Smooth muscle cell (in vitro differentiated cells): ENCODE measurements around the gene ZER1. TPM values are rescaled to one million over a fixed set of nuclear protein-coding genes. Genes with fewer than 3 reads are reported as not detected.

Experiments used
- DNase-seq: peaks from one replicate; lab custom pipeline; 2025; ENCODE audit not compliant: unreplicated experiment; lab: John Stamatoyannopoulos, UW
- H2AFZ ChIP-seq: fragments of 200-600 bp; sonication (generic); 2 replicates; pipeline ENCODE4 v1.6.0; 2016; ENCODE audit warnings: antibody characterized with exemption, low read depth, mild to moderate bottlenecking
- H3F3A ChIP-seq: fragments of 200-600 bp; sonication (generic); 2 replicates; pipeline ENCODE4 v1.6.0; 2017; ENCODE audit warnings: antibody characterized with exemption, low read depth
- H3K27ac ChIP-seq: fragments of 200-600 bp; sonication (generic); 2 replicates; pipeline ENCODE4 v1.5.1; 2016; ENCODE audit warnings: low read depth, mild to moderate bottlenecking
- H3K27me3 ChIP-seq: fragments of 200-600 bp; sonication (generic); 2 replicates; pipeline ENCODE4 v1.6.1; 2016; ENCODE audit warnings: low read depth, mild to moderate bottlenecking
- H3K36me3 ChIP-seq: fragments of 200-600 bp; sonication (generic); 2 replicates; pipeline ENCODE4 v1.5.1; 2016; ENCODE audit warnings: low read depth
- H3K4me1 ChIP-seq: fragments of 200-600 bp; sonication (generic); 2 replicates; pipeline ENCODE4 v1.5.1; 2016; ENCODE audit warnings: low read depth
- H3K4me2 ChIP-seq: fragments of 200-600 bp; sonication (generic); 2 replicates; pipeline ENCODE4 v1.6.0; 2016; ENCODE audit warnings: mild to moderate bottlenecking
- H3K4me3 ChIP-seq: fragments of 200-600 bp; sonication (generic); 2 replicates; pipeline ENCODE4 v1.5.1; 2016; ENCODE audit warnings: mild to moderate bottlenecking
- H3K79me2 ChIP-seq: fragments of 200-600 bp; sonication (generic); 2 replicates; pipeline ENCODE4 v1.6.0; 2016; ENCODE audit warnings: low read depth, mild to moderate bottlenecking
- H3K9ac ChIP-seq: fragments of 200-600 bp; sonication (generic); 2 replicates; pipeline ENCODE4 v1.6.0; 2016; ENCODE audit warnings: low read depth
- H3K9me3 ChIP-seq: fragments of 200-600 bp; sonication (generic); replicated peaks from 2 replicates; pipeline ENCODE4 v1.5.1; 2016; ENCODE audit warnings: low read depth
- H4K20me1 ChIP-seq: fragments of 200-600 bp; sonication (generic); 2 replicates; pipeline ENCODE4 v1.6.0; 2016; ENCODE audit warnings: low read depth
- WGBS: methylation state at CpG from one replicate; pipeline ENCODE4 v1.1.7; 2016; ENCODE audit warnings: low lambda C conversion rate; 5-methylcytosine and 5-hydroxymethylcytosine counted together
- polyA plus RNA-seq: library from polyadenylated mRNA; unstranded; fragments of >200 nt; fragmentation: Nextera tagmentation; extraction: Ambion mirVana; gene quantifications from 2 replicates; pipeline ENCODE4 v1.2.1, GENCODE V29; 2016
- total RNA-seq: library from RNA; depleted of rRNA; stranded (reverse); fragments of >200 nt; gene quantifications from 2 replicates; pipeline ENCODE4 v1.2.3, GENCODE V29; 2014
- TF ChIP-seq, protein P1 (sequence below): fragments of 200-600 bp; sonication (generic); IDR thresholded peaks from 2 replicates; pipeline ENCODE4 v1.5.1; 2017; ENCODE audit warnings: borderline replicate concordance, mild to moderate bottlenecking, antibody characterized with exemption; ENCODE audit not compliant: insufficient read depth, poor library complexity, severe bottlenecking

Gene ZER1
- total and polyA plus RNA-seq, 2 experiments from 2014 or later, result 30.6 to 38.4 TPM

DNA sequence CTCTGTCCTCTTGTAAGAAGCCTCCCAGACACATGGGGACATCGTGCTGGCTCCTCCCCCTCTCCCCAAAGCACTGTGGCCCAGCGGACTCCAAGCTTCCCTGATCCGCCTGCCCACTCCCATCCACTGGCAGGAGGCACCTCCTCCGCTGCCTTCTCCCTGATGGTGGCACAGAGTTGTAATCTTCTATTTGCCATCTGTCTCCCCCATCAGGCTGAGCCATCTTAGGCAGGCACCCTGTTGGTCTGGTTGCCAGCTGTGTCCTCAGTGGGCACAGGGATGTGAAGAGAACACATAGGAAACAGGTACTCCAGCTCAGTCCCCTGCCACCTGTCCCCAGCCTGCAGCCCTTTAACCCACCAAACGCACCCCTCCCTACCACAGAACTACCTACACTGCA, 42.4 kb downstream of the ZER1 start:
- Histone ChIP-seq H3K27ac (no peak overlapping the region), H3K9ac (no peak overlapping the region), H2AFZ (no peak overlapping the region), H3K4me3 (no peak overlapping the region), H3K36me3 (no peaks in the 10 kb centered on the region), H3K27me3 (no peaks in the 10 kb centered on the region), H3K4me1 (no peaks in the 10 kb centered on the region), H3F3A (no peaks in the 10 kb centered on the region), H3K9me3 (no peaks in the 10 kb centered on the region), H4K20me1 (no peaks in the 10 kb centered on the region), H3K4me2 (no peak overlapping the region), H3K79me2 (no peaks in the 10 kb centered on the region)
- WGBS, result 91% methylated on average over 5 of the region's 5 CpGs
- TF ChIP-seq, protein P1, sequence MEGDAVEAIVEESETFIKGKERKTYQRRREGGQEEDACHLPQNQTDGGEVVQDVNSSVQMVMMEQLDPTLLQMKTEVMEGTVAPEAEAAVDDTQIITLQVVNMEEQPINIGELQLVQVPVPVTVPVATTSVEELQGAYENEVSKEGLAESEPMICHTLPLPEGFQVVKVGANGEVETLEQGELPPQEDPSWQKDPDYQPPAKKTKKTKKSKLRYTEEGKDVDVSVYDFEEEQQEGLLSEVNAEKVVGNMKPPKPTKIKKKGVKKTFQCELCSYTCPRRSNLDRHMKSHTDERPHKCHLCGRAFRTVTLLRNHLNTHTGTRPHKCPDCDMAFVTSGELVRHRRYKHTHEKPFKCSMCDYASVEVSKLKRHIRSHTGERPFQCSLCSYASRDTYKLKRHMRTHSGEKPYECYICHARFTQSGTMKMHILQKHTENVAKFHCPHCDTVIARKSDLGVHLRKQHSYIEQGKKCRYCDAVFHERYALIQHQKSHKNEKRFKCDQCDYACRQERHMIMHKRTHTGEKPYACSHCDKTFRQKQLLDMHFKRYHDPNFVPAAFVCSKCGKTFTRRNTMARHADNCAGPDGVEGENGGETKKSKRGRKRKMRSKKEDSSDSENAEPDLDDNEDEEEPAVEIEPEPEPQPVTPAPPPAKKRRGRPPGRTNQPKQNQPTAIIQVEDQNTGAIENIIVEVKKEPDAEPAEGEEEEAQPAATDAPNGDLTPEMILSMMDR, result no peak
- DNase-seq, result no peak

DNA sequence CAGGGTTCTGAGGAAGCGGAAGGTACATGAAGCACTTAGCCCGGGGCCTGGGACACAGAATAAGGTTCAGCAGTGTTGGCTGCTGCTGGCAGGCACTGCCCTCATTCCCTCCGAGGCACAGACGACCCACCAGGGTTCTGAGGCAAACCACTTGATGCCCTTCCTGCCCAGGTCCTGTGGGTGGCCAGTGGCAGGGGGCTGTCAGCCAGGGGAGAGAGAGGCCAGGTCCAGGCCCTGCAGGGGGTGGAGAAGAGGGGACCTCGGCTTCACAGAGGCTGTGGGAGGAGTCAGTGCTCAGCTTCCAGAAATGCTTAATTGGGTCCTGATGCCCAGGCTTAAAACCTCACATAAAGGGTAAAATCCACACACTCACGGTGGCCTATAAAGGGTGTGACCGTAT, 43.4 kb downstream of the ZER1 start:
- WGBS, result 82% methylated on average over 7 of the region's 7 CpGs
- Histone ChIP-seq H3K4me3 (no peak overlapping the region), H3K79me2 (no peaks in the 10 kb centered on the region), H3K27ac (no peak overlapping the region), H4K20me1 (no peaks in the 10 kb centered on the region), H3K36me3 (no peaks in the 10 kb centered on the region), H2AFZ (no peak overlapping the region), H3K9ac (no peak overlapping the region), H3K4me1 (no peaks in the 10 kb centered on the region), H3F3A (no peaks in the 10 kb centered on the region), H3K9me3 (no peaks in the 10 kb centered on the region), H3K4me2 (no peak overlapping the region), H3K27me3 (no peaks in the 10 kb centered on the region)
- TF ChIP-seq, protein P1, result no peak
- no peak for DNase-seq

DNA sequence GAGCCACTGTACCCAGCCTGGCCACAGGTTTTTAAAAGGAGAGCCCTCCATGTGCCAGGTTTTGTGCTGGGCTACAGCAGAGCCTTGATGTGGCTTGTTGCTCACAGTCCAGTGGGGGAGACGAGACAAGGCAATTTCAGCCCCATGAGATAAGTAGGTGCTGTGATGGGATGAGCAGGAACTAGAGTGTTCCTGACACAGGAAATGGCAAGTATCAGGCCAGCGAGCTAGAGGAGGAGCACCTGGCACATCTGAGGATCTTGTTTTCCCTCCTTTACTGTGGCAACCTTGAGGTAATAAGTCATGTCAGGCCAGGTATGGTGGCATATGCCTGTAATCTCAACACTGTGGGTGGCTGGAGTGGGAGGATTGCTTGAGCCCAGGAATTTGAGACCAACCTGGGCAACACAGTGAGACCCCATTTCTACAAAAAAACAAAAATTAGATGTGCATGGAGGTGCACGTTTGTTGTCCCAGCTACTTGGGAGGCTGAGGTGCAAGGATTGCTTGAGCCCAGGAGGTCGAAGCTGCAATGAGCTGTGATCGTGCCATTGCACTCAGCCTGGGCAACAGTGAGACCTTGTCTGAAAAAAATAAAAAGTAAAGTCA, 44.0 kb downstream of the ZER1 start:
- Histone ChIP-seq H3K79me2 (no peaks in the 10 kb centered on the region), H2AFZ (no peak overlapping the region), H3K36me3 (no peaks in the 10 kb centered on the region), H3K4me2 (no peak overlapping the region), H3F3A (no peaks in the 10 kb centered on the region), H3K9me3 (no peaks in the 10 kb centered on the region), H3K4me3 (no peak overlapping the region), H3K4me1 (no peaks in the 10 kb centered on the region), H3K9ac (no peak overlapping the region), H4K20me1 (no peaks in the 10 kb centered on the region), H3K27me3 (no peaks in the 10 kb centered on the region), H3K27ac (no peak overlapping the region)
- DNase-seq, result no peak
- TF ChIP-seq, protein P1, result no peak
- WGBS, result 91% methylated on average over 5 of the region's 5 CpGs

DNA sequence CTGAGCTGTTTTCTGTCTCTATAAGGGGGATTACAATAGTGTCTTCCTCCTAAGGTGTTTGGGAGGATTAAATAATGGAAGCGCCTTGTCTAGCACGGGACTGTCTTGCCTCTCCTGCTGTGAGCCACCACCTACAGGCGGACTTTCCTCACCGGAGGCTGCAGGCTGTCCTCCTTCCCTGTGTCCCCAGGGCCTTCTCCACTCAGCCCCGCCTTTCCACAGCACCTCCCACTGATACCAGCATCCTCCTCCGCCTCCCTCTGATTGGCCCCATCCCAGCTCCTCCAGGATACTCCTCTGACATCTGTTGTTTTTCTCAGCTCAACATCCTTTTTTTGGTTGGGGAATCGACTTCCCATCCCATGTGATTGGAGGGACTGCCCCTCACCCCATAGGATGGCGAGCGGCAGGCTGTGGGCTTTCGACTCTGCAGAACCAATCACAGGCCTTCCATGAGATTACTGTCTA, 46.9 kb downstream of the ZER1 start:
- H3K4me2 ChIP-seq, result peak overlapping the region; percentile 87
- no peaks in the 10 kb centered on the region for H3K79me2 ChIP-seq
- no peaks in the 10 kb centered on the region for H3K9me3 ChIP-seq
- TF ChIP-seq, protein P1, result no peak
- no peaks in the 10 kb centered on the region for H3K36me3 ChIP-seq
- no peaks in the 10 kb centered on the region for H4K20me1 ChIP-seq
- no peak overlapping the region for H2AFZ ChIP-seq
- no peaks in the 10 kb centered on the region for H3K27me3 ChIP-seq
- H3K4me1 ChIP-seq, result no peaks in the 10 kb centered on the region
- H3F3A ChIP-seq, result no peaks in the 10 kb centered on the region
- WGBS, result 40% methylated on average over 10 of the region's 10 CpGs
- H3K9ac ChIP-seq, result no peak overlapping the region
- H3K27ac ChIP-seq, result no peak overlapping the region
- DNase-seq, result no peak
- H3K4me3 ChIP-seq, result peak overlapping the region; percentile 68
